GM21367 (cell line): ENCODE measurements around the gene CAMLG.

ENCODE experiments used
- ATAC-seq: cut with Tn5 transposase; IDR thresholded peaks from one replicate; pipeline ENCODE4 v1.9.1; 2021; ENCODE audit not compliant: unreplicated experiment

Gene CAMLG

DNA sequence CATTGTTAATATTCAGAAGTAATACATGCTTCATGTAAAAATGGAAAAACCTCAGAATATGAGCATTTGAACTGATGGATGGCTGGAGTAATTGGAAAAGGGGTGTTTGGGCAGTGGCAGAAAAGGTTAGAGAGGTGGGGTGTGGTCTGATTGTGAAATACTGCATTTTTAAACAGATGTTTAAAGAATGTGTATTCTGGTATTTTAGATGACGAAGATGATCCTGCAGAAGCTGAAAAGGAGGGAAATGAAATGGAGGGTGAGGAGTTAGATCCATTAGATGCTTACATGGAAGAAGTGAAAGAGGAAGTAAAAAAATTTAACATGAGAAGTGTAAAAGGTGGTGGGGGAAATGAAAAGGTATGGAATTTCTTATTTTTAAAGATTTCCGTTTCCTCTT lies 39.0 kb downstream of the CAMLG start:
- no peak for ATAC-seq

DNA sequence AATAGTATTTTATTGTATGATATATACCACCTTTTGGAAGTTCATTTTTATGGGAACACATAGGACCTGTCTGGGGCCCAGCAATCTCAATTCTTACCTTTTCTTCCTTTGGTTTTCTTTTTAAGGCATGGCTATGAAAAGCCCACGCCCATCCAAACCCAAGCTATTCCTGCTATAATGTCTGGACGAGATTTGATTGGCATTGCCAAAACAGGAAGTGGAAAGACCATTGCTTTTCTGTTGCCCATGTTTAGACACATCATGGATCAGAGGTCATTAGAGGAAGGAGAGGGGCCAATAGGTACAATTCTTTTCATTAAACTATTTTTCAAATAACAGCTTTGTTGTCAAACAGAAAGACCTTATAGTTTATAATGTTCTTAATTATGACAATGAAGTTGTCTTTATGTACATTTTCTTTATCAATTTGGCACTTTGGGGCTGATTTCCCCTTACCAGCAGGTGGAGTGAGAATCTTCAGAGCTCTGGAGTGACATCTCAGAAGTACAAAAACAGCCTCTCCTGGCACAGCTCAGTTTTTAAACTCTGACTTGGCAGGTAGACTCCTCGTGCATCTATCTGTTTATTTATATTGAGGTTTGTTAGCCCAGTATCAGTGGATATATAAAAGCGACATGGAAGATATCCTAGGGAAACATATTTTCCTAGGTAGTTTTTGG lies 46.0 kb downstream of the CAMLG start:
- ATAC-seq = no peak

DNA sequence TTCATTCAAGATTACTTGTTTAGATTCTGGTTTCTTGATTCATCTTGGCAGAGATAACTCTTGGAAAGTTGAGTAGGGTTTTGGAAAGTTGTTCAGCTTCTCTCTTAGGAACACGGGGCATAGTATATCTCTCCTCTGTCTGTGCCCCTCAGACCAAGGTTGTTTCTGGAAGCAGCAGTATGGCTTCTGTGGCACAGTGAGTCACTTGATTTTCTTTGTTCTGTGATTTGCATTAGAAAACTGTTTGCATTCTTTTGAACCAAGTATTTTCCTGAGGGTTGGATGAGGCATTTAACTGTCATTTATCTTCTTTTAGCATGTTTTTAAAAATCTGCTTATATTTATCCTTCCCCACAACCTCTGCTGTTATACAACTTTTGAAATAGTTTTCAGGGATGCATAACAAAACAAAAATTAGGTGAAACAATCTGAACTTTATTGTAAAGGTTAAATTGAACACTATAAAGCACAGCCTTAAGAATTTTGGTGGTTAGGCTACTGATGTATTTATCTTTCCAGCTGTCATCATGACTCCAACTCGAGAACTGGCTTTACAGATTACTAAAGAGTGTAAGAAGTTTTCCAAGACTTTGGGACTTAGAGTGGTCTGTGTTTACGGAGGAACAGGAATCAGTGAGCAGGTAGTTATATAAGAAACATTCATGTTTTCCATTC lies 46.7 kb downstream of the CAMLG start:
- ATAC-seq = no peak

DNA sequence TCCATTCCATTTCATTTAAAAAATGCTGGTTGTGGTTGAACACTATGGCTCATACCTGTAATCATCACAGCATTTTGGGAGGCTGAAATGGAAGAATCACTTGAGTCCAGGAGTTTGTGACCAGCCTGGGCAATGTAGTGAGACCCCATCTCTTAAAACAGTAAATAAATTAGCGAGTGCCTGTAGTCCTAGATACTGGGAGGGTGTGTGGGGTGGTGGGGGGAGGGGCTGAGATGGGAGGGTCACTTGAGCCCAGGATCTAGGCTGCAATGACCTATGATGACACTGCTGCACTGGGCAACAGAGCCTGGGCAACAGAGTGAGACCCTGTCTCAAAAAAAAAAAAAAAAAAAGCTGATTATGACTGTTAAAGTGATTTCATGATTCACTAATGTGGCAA lies 49.3 kb downstream of the CAMLG start:
- no peak for ATAC-seq

DNA sequence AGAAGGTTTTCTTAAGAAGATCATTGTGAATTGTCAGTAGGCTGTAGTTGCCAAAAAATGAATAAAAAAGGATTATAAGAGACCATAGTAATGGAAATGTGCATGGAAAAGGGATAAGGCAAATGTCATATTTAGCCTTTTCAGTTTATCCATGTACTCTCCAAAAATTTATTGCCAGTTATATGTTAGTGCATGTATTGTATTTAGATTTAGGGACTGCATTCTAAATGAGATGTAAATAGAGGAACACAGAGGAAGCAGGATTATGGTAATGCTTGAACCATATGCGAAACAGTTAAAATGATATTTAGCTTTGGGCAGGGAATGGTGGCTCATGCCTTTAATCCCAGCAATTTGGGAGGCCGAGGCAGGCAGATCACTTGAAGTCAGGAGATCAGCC lies 53.2 kb downstream of the CAMLG start:
- ATAC-seq = no peak

DNA sequence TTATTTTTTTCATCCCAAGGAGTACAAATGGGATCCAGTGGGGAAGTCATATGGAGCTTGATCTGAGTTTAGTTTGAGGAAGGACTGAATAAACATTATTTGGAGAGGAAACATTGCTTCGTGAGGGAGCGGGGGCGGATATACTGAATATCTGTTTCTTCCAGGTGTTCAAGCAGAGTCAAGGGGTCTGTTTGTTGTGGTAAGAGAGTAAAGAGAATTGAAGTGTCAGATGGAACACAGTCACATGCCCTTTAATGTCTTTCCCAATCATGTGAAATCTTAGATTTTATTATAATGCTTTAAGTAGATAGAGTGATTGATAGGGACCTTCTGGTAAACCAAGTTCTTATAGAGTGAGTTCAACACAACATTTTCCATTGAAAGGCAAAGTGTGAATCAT lies 53.9 kb downstream of the CAMLG start:
- ATAC-seq = no peak

DNA sequence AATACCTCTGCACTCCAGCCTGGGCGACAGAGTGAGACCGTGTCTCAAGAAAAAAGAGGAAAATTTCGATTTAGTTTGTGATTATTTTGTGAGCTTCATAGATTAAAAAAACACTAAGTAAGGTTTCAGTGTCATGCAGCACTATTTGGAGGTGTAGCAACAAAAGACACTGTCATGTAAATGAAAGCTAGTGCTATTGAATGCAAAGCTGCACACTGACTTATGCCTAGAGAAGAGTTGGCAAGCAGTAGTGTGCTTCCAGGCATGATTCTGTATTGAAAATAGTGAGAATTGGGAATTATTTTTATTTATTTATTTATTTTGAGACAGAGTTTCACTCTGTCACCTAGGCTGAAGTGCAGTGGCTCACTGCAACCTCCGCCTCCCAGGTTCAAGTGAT lies 54.8 kb downstream of the CAMLG start:
- ATAC-seq = no peak

DNA sequence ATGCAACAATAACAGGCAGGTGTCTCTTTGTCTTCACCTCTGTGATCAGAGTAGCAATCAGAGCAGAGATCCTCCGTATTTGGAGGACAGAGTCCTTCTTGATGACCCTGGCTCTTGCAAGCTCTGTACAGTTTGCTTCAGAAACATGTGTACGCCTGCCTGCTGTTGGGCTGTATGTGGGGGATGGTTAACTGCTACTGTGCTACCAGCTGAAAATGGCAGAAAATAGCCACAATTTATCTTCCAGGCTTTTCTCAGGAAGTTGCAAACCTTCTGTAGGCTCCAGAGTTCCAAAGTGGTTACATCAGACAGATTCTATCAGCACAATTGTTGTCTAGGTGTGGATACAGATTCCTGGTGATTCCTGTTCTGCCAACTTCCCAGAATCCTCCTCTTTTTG lies 55.7 kb downstream of the CAMLG start:
- no peak for ATAC-seq

DNA sequence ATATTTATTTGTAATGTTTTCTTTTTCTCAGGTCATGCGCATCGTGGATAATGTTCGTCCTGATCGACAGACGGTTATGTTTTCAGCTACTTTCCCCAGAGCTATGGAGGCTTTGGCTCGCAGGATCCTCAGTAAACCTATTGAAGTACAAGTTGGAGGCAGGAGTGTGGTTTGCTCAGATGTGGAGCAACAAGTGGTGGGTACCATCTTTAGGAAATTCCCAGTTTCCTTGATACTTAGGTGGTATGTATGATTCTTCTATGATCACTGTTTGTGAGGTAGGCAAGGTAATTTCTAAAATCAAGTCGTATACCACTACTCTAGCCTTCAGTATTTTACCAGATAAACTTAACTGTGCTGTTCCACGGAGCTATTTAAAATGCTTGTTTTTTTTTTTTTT lies 56.5 kb downstream of the CAMLG start:
- no peak for ATAC-seq

DNA sequence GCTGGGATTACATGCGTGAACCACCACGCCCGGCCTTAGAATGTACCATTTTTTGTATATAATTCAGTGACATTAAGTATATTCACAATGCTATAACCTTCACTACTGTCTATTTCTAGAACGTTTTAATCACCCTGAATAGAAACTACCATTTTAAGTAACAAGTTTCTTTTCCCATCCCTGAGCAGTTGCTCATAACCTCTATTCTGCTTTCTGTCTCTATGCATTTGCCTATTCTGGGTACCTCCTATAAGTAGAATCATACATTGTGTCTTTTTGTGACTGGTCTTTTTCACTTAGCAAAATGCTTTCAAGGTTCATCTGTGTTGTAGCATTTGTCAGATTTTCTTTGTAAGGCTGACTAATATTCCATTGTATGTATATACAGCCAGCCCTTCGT lies 60.1 kb downstream of the CAMLG start:
- ATAC-seq = no peak
